ENCODE measurements around the gene PCYT1A. TPM values are rescaled to one million over a fixed set of nuclear protein-coding genes. Genes with fewer than 3 reads are reported as not detected.
"Not testable (repeated sequence)": the region's sequence is repeated elsewhere in the genome, so short reads cannot be mapped to it uniquely, and the experiment has no call there.

PCYT1A gene
- total and polyA plus RNA-seq, 3 experiments from 2014 or later = 20.0 to 61.0 (median 60.1) TPM

GRCh38 chr3:196207833-196208607 lies 79.5 kb downstream of the PCYT1A start:
- CTCF ChIA-PET = interaction anchor here (2.2 kb wide), 1 partner anchor 11 kb away, joined by 20 read pairs; no protein-coding TSS in a partner anchor
- peak overlapping the region in 6 of 8 donors; percentile 61 to 83 (median 74) for H3K27ac Mint-ChIP-seq

GRCh38 chr3:196207159-196207832 lies 80.2 kb downstream of the PCYT1A start:
- Mint-ChIP-seq H3K27ac (peak overlapping the region in 2 of 8 donors; percentile 12 to 71), H3K36me3 (no peaks in the 10 kb centered on the region), H3K4me3 (peak overlapping the region; percentile 81 to 91 (median 85)), H3K27me3 (peaks cover 1 to 11% of the 10 kb centered on the region in 2 donors), H3K4me1 (peaks cover 9 to 19% (median 10%) of the 10 kb centered on the region in 3 donors), H3K9me3 (no peaks in the 10 kb centered on the region)
- ChIA-PET POLR2A (no interaction called here), CTCF (interaction anchor here (1.1 to 2.2 kb wide), 3 partner anchors 10 to 134 kb away, joined by 3 to 20 read pairs (median 7); no protein-coding TSS in a partner anchor)
- H3K27ac ChIP-seq (ENCODE audit: low read depth, low read length) = no peak overlapping the region
- H3K9me3 ChIP-seq (ENCODE audit: low read length) = no peaks in the 10 kb centered on the region
- H3K27me3 ChIP-seq (ENCODE audit: insufficient read depth, low read length, poor library complexity, severe bottlenecking) = no peaks in the 10 kb centered on the region
- peaks cover 9% of the 10 kb centered on the region for H3K4me1 ChIP-seq (ENCODE audit: insufficient read depth, low read length)
- H3K36me3 ChIP-seq (ENCODE audit: insufficient read depth, low read length) = no peaks in the 10 kb centered on the region
- peak overlapping the region; percentile 28 for H3K4me3 ChIP-seq (ENCODE audit: low read length)
- peak in 2 of 5 donors; percentile 30 to 60 for DNase-seq

More at GRCh38 chr3:196207833-196208607, 79.5 kb downstream of the PCYT1A start:
- Histone ChIP-seq H3K27ac (ENCODE audit: low read depth, low read length) (no peak overlapping the region), H3K4me3 (ENCODE audit: low read length) (peak overlapping the region; percentile 66), H3K9me3 (ENCODE audit: low read length) (no peaks in the 10 kb centered on the region), H3K4me1 (ENCODE audit: insufficient read depth, low read length) (peaks cover 9% of the 10 kb centered on the region), H3K27me3 (ENCODE audit: insufficient read depth, low read length, poor library complexity, severe bottlenecking) (no peaks in the 10 kb centered on the region), H3K36me3 (ENCODE audit: insufficient read depth, low read length) (no peaks in the 10 kb centered on the region)
- peak; percentile 44 to 76 (median 63) for DNase-seq
- H3K36me3 Mint-ChIP-seq = no peaks in the 10 kb centered on the region
- peak overlapping the region; percentile 81 to 91 (median 85) for H3K4me3 Mint-ChIP-seq
- peaks cover 9 to 19% (median 10%) of the 10 kb centered on the region in 3 donors for H3K4me1 Mint-ChIP-seq
- POLR2A ChIA-PET = no interaction called here
- no peaks in the 10 kb centered on the region for H3K9me3 Mint-ChIP-seq
- peaks cover 0 to 8% of the 10 kb centered on the region in 2 donors for H3K27me3 Mint-ChIP-seq

- not testable (repeated sequence) for H3K36me3 Mint-ChIP-seq; H3K9me3 ChIP-seq (ENCODE audit: low read length); DNase-seq; H3K27me3 ChIP-seq (ENCODE audit: insufficient read depth, low read length, poor library complexity, severe bottlenecking); H3K4me1 ChIP-seq (ENCODE audit: insufficient read depth, low read length); H3K36me3 ChIP-seq (ENCODE audit: insufficient read depth, low read length); H3K27ac ChIP-seq (ENCODE audit: low read depth, low read length); H3K4me3 ChIP-seq (ENCODE audit: low read length); H3K9me3 Mint-ChIP-seq
- Mint-ChIP-seq H3K4me1 (peaks cover 9 to 19% (median 10%) of the 10 kb centered on the region in 3 donors), H3K4me3 (peak overlapping the region in 3 of 7 donors; percentile 14 to 22 (median 15)), H3K27me3 (peaks cover 1 to 11% of the 10 kb centered on the region in 2 donors), H3K27ac (peak overlapping the region in 2 of 8 donors; percentile 2 to 69)
- ChIA-PET POLR2A (interaction anchor here (0.6 kb wide), 1 partner anchor 502 kb away, joined by 4 read pairs; no protein-coding TSS in a partner anchor), CTCF (interaction anchor here (1.2 to 2.2 kb wide), 3 partner anchors 8 to 133 kb away, joined by 5 to 20 read pairs (median 7); no protein-coding TSS in a partner anchor)
These were observed 81.9 kb downstream of the PCYT1A start for GRCh38 chr3:196205442-196206205.

- CTCF ChIA-PET = no interaction called here
- H3K27me3 ChIP-seq (ENCODE audit: insufficient read depth, low read length, poor library complexity, severe bottlenecking) = no peaks in the 10 kb centered on the region
- Mint-ChIP-seq H3K4me3 (no peak overlapping the region), H3K4me1 (peaks cover 9 to 19% (median 10%) of the 10 kb centered on the region in 3 donors), H3K36me3 (no peaks in the 10 kb centered on the region), H3K27ac (peak overlapping the region in 1 of 8 donors; percentile 37), H3K9me3 (no peaks in the 10 kb centered on the region), H3K27me3 (peaks cover 1 to 11% of the 10 kb centered on the region in 2 donors)
- H3K36me3 ChIP-seq (ENCODE audit: insufficient read depth, low read length) = no peaks in the 10 kb centered on the region
- no peak overlapping the region for H3K27ac ChIP-seq (ENCODE audit: low read depth, low read length)
- peaks cover 9% of the 10 kb centered on the region for H3K4me1 ChIP-seq (ENCODE audit: insufficient read depth, low read length)
- DNase-seq = no peak
- POLR2A ChIA-PET = no interaction called here
- H3K4me3 ChIP-seq (ENCODE audit: low read length) = no peak overlapping the region
- no peaks in the 10 kb centered on the region for H3K9me3 ChIP-seq (ENCODE audit: low read length)
These were observed 83.7 kb downstream of the PCYT1A start for GRCh38 chr3:196203846-196204245.

GRCh38 chr3:196202516-196202970 lies 85.0 kb downstream of the PCYT1A start:
- Histone ChIP-seq H3K9me3 (ENCODE audit: low read length) (no peaks in the 10 kb centered on the region), H3K27ac (ENCODE audit: low read depth, low read length) (no peak overlapping the region)
- POLR2A ChIA-PET = no interaction called here

GRCh38 chr3:196198771-196199753 lies 88.5 kb downstream of the PCYT1A start:
- H3K9me3 Mint-ChIP-seq = no peaks in the 10 kb centered on the region
- no peaks in the 10 kb centered on the region for H3K36me3 Mint-ChIP-seq
- H3K4me3 Mint-ChIP-seq = no peak overlapping the region
- H3K4me1 Mint-ChIP-seq = peaks cover 0 to 17% (median 16%) of the 10 kb centered on the region in 3 donors
- CTCF ChIA-PET = interaction anchor here (1.2 to 11.8 kb wide), 4 partner anchors 8 to 349 kb away, joined by 3 to 263 read pairs (median 13); no protein-coding TSS in a partner anchor
- Histone ChIP-seq H3K27ac (ENCODE audit: low read depth, low read length) (no peak overlapping the region), H3K9me3 (ENCODE audit: low read length) (no peaks in the 10 kb centered on the region), H3K36me3 (ENCODE audit: insufficient read depth, low read length) (no peaks in the 10 kb centered on the region), H3K27me3 (ENCODE audit: insufficient read depth, low read length, poor library complexity, severe bottlenecking) (no peaks in the 10 kb centered on the region), H3K4me1 (ENCODE audit: insufficient read depth, low read length) (peaks cover 11% of the 10 kb centered on the region), H3K4me3 (ENCODE audit: low read length) (no peak overlapping the region)
- peak overlapping the region in 2 of 8 donors; percentile 5 to 32 for H3K27ac Mint-ChIP-seq
- POLR2A ChIA-PET = no interaction called here
- no peak for DNase-seq
- peaks cover 1 to 11% of the 10 kb centered on the region in 2 donors for H3K27me3 Mint-ChIP-seq

More at GRCh38 chr3:196202516-196202970, 85.0 kb downstream of the PCYT1A start:
- DNase-seq = peak in 1 of 5 donors; percentile 36
- Histone ChIP-seq H3K36me3 (ENCODE audit: insufficient read depth, low read length) (no peaks in the 10 kb centered on the region), H3K4me3 (ENCODE audit: low read length) (no peak overlapping the region), H3K4me1 (ENCODE audit: insufficient read depth, low read length) (peaks cover 6% of the 10 kb centered on the region), H3K27me3 (ENCODE audit: insufficient read depth, low read length, poor library complexity, severe bottlenecking) (no peaks in the 10 kb centered on the region)
- H3K36me3 Mint-ChIP-seq = no peaks in the 10 kb centered on the region
- H3K27ac Mint-ChIP-seq = peak overlapping the region in 1 of 8 donors; percentile 68
- CTCF ChIA-PET = interaction anchor here (1.3 kb wide), 1 partner anchor 129 kb away, joined by 5 read pairs; no protein-coding TSS in a partner anchor
- H3K27me3 Mint-ChIP-seq = peaks cover 1 to 11% of the 10 kb centered on the region in 2 donors
- no peak overlapping the region for H3K4me3 Mint-ChIP-seq
- H3K9me3 Mint-ChIP-seq = no peaks in the 10 kb centered on the region
- peaks cover 4 to 11% (median 10%) of the 10 kb centered on the region in 3 donors for H3K4me1 Mint-ChIP-seq

All from CD8-positive, alpha-beta memory T cell (primary cell).